Body of pancreas (tissue), 4 donors: Measurements from ENCODE around the gene SLC12A7.

Experiments used
- POLR2A ChIP-seq, 3 donors: fragments of 450-650 bp; IDR thresholded peaks; one replicate each; pipeline ENCODE4 v1.6.1; 2016; ENCODE audit warnings: antibody characterized with exemption in 3 of 3, mild to moderate bottlenecking in 2 of 3
- TF ChIP-seq, protein P1 (sequence below), 7 experiments: fragments of 450-650 bp in 4 of 7; fragments of 200-600 bp in 3 of 7; sonication (generic) in 3 of 7; IDR thresholded peaks; one replicate each; pipeline ENCODE4 v1.5.1; 2016 to 2019; ENCODE audit warnings: antibody characterized with exemption in 7 of 7

DNA sequence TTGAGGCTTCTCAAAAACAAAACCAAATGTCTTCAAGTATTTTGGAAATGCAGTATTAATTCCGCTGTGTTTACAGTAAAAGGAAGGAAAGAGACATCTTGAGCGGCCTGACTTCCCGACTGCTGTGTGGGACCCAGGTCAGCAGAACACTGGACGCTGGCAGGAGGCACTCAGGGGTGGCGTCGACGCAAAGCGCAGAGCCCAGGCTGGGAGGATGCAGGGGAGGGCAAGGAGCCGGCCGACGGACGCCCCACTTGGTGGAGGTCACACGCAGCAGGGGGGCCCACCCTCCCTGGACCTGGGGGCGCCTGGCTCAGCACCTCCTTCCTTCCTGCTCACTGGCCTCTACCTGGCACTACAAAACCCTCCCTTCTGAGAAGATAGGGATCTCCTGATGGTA lies 19.7 kb downstream of the SLC12A7 start:
- TF ChIP-seq, protein P1, sequence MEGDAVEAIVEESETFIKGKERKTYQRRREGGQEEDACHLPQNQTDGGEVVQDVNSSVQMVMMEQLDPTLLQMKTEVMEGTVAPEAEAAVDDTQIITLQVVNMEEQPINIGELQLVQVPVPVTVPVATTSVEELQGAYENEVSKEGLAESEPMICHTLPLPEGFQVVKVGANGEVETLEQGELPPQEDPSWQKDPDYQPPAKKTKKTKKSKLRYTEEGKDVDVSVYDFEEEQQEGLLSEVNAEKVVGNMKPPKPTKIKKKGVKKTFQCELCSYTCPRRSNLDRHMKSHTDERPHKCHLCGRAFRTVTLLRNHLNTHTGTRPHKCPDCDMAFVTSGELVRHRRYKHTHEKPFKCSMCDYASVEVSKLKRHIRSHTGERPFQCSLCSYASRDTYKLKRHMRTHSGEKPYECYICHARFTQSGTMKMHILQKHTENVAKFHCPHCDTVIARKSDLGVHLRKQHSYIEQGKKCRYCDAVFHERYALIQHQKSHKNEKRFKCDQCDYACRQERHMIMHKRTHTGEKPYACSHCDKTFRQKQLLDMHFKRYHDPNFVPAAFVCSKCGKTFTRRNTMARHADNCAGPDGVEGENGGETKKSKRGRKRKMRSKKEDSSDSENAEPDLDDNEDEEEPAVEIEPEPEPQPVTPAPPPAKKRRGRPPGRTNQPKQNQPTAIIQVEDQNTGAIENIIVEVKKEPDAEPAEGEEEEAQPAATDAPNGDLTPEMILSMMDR (IDR thresholded peaks at IDR 0.05): no peak
- TF ChIP-seq POLR2A (IDR thresholded peaks at IDR 0.05): no peak
